Smooth muscle cell (in vitro differentiated cells): ENCODE data around the gene NCOA5. TPM values are rescaled to one million over a fixed set of nuclear protein-coding genes. Genes with fewer than 3 reads are reported as not detected.

Experiments
- DNase-seq: peaks from one replicate; lab custom pipeline; 2025; ENCODE audit not compliant: unreplicated experiment; lab: John Stamatoyannopoulos, UW
- H2AFZ ChIP-seq: fragments of 200-600 bp; sonication (generic); 2 replicates; pipeline ENCODE4 v1.6.0; 2016; ENCODE audit warnings: antibody characterized with exemption, low read depth, mild to moderate bottlenecking
- H3F3A ChIP-seq: fragments of 200-600 bp; sonication (generic); 2 replicates; pipeline ENCODE4 v1.6.0; 2017; ENCODE audit warnings: antibody characterized with exemption, low read depth
- H3K27ac ChIP-seq: fragments of 200-600 bp; sonication (generic); 2 replicates; pipeline ENCODE4 v1.5.1; 2016; ENCODE audit warnings: low read depth, mild to moderate bottlenecking
- H3K27me3 ChIP-seq: fragments of 200-600 bp; sonication (generic); 2 replicates; pipeline ENCODE4 v1.6.1; 2016; ENCODE audit warnings: low read depth, mild to moderate bottlenecking
- H3K36me3 ChIP-seq: fragments of 200-600 bp; sonication (generic); 2 replicates; pipeline ENCODE4 v1.5.1; 2016; ENCODE audit warnings: low read depth
- H3K4me1 ChIP-seq: fragments of 200-600 bp; sonication (generic); 2 replicates; pipeline ENCODE4 v1.5.1; 2016; ENCODE audit warnings: low read depth
- H3K4me2 ChIP-seq: fragments of 200-600 bp; sonication (generic); 2 replicates; pipeline ENCODE4 v1.6.0; 2016; ENCODE audit warnings: mild to moderate bottlenecking
- H3K4me3 ChIP-seq: fragments of 200-600 bp; sonication (generic); 2 replicates; pipeline ENCODE4 v1.5.1; 2016; ENCODE audit warnings: mild to moderate bottlenecking
- H3K79me2 ChIP-seq: fragments of 200-600 bp; sonication (generic); 2 replicates; pipeline ENCODE4 v1.6.0; 2016; ENCODE audit warnings: low read depth, mild to moderate bottlenecking
- H3K9ac ChIP-seq: fragments of 200-600 bp; sonication (generic); 2 replicates; pipeline ENCODE4 v1.6.0; 2016; ENCODE audit warnings: low read depth
- H3K9me3 ChIP-seq: fragments of 200-600 bp; sonication (generic); replicated peaks from 2 replicates; pipeline ENCODE4 v1.5.1; 2016; ENCODE audit warnings: low read depth
- H4K20me1 ChIP-seq: fragments of 200-600 bp; sonication (generic); 2 replicates; pipeline ENCODE4 v1.6.0; 2016; ENCODE audit warnings: low read depth
- WGBS: methylation state at CpG from one replicate; pipeline ENCODE4 v1.1.7; 2016; ENCODE audit warnings: low lambda C conversion rate; 5-methylcytosine and 5-hydroxymethylcytosine counted together
- polyA plus RNA-seq: library from polyadenylated mRNA; unstranded; fragments of >200 nt; fragmentation: Nextera tagmentation; extraction: Ambion mirVana; gene quantifications from 2 replicates; pipeline ENCODE4 v1.2.1, GENCODE V29; 2016
- total RNA-seq: library from RNA; depleted of rRNA; stranded (reverse); fragments of >200 nt; gene quantifications from 2 replicates; pipeline ENCODE4 v1.2.3, GENCODE V29; 2014
- TF ChIP-seq, protein P1 (sequence below): fragments of 200-600 bp; sonication (generic); IDR thresholded peaks from 2 replicates; pipeline ENCODE4 v1.5.1; 2017; ENCODE audit warnings: borderline replicate concordance, mild to moderate bottlenecking, antibody characterized with exemption; ENCODE audit not compliant: insufficient read depth, poor library complexity, severe bottlenecking

Gene NCOA5
- total and polyA plus RNA-seq, 2 experiments from 2014 or later: 8.3 to 11.4 TPM

DNA sequence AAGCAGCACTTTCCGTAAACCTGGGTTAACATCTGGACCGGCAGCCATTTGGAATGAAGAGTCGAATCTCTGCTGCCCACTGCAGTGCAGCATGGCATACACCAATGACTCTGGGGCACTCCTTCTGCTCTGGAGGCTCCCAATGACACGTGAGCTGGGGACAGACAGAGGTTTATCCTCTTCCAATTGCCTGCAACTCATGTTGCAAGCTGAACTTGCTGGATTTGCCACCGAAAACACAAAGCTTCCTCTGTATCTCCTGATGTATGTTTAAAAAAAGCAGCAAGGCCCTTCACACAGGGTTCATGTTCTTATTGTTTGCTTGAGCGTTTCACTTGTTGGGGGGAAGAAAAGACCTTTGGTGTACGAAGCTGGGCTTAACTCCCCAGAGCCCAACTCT, 10.8 kb downstream of the NCOA5 start:
- 90% methylated on average over 7 of the region's 7 CpGs for WGBS
- Histone ChIP-seq H3K9me3 (no peaks in the 10 kb centered on the region), H3K4me3 (no peak overlapping the region), H3K27me3 (no peaks in the 10 kb centered on the region), H3K27ac (no peak overlapping the region), H3K4me1 (peaks cover 11% of the 10 kb centered on the region), H3K79me2 (peaks cover 69% of the 10 kb centered on the region), H3F3A (no peaks in the 10 kb centered on the region), H2AFZ (no peak overlapping the region), H3K4me2 (no peak overlapping the region), H4K20me1 (peaks cover 100% of the 10 kb centered on the region), H3K9ac (no peak overlapping the region), H3K36me3 (no peaks in the 10 kb centered on the region)
- TF ChIP-seq, protein P1, sequence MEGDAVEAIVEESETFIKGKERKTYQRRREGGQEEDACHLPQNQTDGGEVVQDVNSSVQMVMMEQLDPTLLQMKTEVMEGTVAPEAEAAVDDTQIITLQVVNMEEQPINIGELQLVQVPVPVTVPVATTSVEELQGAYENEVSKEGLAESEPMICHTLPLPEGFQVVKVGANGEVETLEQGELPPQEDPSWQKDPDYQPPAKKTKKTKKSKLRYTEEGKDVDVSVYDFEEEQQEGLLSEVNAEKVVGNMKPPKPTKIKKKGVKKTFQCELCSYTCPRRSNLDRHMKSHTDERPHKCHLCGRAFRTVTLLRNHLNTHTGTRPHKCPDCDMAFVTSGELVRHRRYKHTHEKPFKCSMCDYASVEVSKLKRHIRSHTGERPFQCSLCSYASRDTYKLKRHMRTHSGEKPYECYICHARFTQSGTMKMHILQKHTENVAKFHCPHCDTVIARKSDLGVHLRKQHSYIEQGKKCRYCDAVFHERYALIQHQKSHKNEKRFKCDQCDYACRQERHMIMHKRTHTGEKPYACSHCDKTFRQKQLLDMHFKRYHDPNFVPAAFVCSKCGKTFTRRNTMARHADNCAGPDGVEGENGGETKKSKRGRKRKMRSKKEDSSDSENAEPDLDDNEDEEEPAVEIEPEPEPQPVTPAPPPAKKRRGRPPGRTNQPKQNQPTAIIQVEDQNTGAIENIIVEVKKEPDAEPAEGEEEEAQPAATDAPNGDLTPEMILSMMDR: no peak
- DNase-seq: no peak

DNA sequence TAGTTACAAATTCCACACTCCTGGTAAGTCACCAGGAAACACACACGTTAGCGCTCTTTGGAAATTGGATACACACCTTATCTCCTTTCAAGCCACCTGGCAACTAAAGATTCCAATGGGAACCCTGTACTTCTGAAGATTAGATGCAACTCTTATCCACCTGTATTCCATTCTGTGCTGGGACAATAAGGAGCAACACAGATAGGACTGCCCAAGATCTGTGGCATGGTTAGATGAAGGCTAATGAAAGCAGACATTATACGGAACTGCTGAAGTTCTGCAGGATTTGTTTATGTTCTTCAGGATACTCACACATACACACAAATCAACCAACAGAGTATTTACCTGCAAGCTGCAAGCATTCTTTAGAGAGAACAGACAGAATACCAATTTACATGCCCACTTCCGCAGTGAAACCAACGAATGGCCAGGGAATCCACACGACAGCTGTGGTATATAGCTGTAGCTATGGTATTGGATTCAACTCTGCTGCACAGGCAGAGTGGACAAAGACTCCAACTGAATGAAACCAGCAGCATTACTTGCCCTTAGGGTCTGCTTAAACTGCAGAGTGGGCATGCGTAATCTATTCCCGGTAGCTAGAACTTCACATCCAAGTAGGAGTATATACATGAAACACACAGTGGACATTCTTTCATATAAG, 12.0 kb downstream of the NCOA5 start:
- Histone ChIP-seq H2AFZ (no peak overlapping the region), H3K4me3 (no peak overlapping the region), H3K36me3 (no peaks in the 10 kb centered on the region), H3K4me1 (peaks cover 17% of the 10 kb centered on the region), H3K9ac (no peak overlapping the region), H3K9me3 (no peaks in the 10 kb centered on the region), H3F3A (no peaks in the 10 kb centered on the region), H3K79me2 (peaks cover 58% of the 10 kb centered on the region), H4K20me1 (peaks cover 100% of the 10 kb centered on the region), H3K27ac (no peak overlapping the region), H3K27me3 (no peaks in the 10 kb centered on the region), H3K4me2 (no peak overlapping the region)
- TF ChIP-seq, protein P1: no peak
- no peak for DNase-seq
- 94% methylated on average over 8 of the region's 8 CpGs for WGBS

- Histone ChIP-seq H3K4me1 (peaks cover 17% of the 10 kb centered on the region), H3K79me2 (peaks cover 48% of the 10 kb centered on the region), H3K36me3 (no peaks in the 10 kb centered on the region), H4K20me1 (peaks cover 100% of the 10 kb centered on the region), H3K9ac (no peak overlapping the region), H2AFZ (no peak overlapping the region), H3K4me2 (no peak overlapping the region), H3F3A (no peaks in the 10 kb centered on the region), H3K9me3 (no peaks in the 10 kb centered on the region), H3K4me3 (no peak overlapping the region), H3K27ac (no peak overlapping the region), H3K27me3 (no peaks in the 10 kb centered on the region)
- no peak for DNase-seq
- TF ChIP-seq, protein P1: no peak
- 86% methylated on average over 7 of the region's 7 CpGs for WGBS
These were observed 13.0 kb downstream of the NCOA5 start for GRCh38 chr20:46076806-46077205.

DNA sequence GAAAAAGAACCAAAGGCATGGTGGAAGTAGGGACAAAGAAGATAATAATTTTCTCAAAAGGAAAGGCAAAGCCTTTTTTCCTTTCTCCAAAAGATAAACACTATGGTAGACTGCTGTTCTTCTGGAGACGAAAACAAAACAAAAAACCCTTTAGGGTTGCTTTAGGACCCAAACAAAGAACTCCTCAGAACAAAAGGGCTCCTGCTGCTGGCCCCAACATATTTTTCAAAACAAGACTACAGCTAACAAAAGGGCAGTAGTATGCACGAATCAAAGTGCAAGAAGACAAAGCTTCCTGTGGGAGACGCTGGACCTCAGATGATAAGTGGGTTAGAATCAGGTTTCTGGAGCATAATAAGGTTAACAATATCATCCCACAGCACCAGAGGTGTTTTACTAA, 15.8 kb downstream of the NCOA5 start:
- peaks cover 21% of the 10 kb centered on the region for H3K79me2 ChIP-seq
- no peak overlapping the region for H3K27ac ChIP-seq
- no peak overlapping the region for H3K9ac ChIP-seq
- no peak overlapping the region for H3K4me2 ChIP-seq
- no peaks in the 10 kb centered on the region for H3F3A ChIP-seq
- TF ChIP-seq, protein P1: no peak
- H4K20me1 ChIP-seq: peaks cover 100% of the 10 kb centered on the region
- no peaks in the 10 kb centered on the region for H3K27me3 ChIP-seq
- DNase-seq: no peak
- no peaks in the 10 kb centered on the region for H3K9me3 ChIP-seq
- peaks cover 17% of the 10 kb centered on the region for H3K4me1 ChIP-seq
- 74% methylated on average over 3 of the region's 3 CpGs for WGBS
- H2AFZ ChIP-seq: no peak overlapping the region
- no peak overlapping the region for H3K4me3 ChIP-seq
- no peaks in the 10 kb centered on the region for H3K36me3 ChIP-seq
